Large intestine (tissue), 3 donors: ENCODE results near the gene AP2B1. TPM values are rescaled to one million over a fixed set of nuclear protein-coding genes. Genes with fewer than 3 reads are reported as not detected.

Source experiments
- DNase-seq, 2 donors: peaks; one replicate each; pipeline versions ENCODE4 v3.0.0 to v3.0.0-alpha.2; 2013
- H3K27ac ChIP-seq: one replicate; pipeline ENCODE4 v1.5.1; 2013; ENCODE audit warnings: low read length
- H3K27me3 ChIP-seq: 2 replicates; pipeline ENCODE4 v1.6.1; 2013; ENCODE audit warnings: low read length; ENCODE audit not compliant: control insufficient read depth, insufficient read depth
- H3K36me3 ChIP-seq: 2 replicates; pipeline ENCODE4 v1.6.1; 2013; ENCODE audit warnings: low read length; ENCODE audit not compliant: control insufficient read depth, insufficient read depth
- H3K4me1 ChIP-seq: one replicate; pipeline ENCODE4 v1.6.1; 2013; ENCODE audit warnings: low read length; ENCODE audit not compliant: control insufficient read depth, insufficient read depth
- H3K4me3 ChIP-seq: one replicate; pipeline ENCODE4 v1.5.1; 2013; ENCODE audit warnings: low read length
- H3K9me3 ChIP-seq: one replicate; pipeline ENCODE4 v1.6.1; 2013; ENCODE audit warnings: mild to moderate bottlenecking, low read depth, low read length, moderate library complexity; ENCODE audit not compliant: control insufficient read depth
- WGBS: methylation state at CpG from one replicate; pipeline ENCODE4 v1.1.5; 2013; ENCODE audit warnings: low lambda C conversion rate; ENCODE audit not compliant: insufficient coverage; 5-methylcytosine and 5-hydroxymethylcytosine counted together
- polyA plus RNA-seq: library from polyadenylated mRNA; unstranded; fragments of 120-200 nt; gene quantifications from one replicate; pipeline ENCODE4 v1.2.1, GENCODE V29; 2013

The AP2B1 gene
- polyA plus RNA-seq, 1 donor = 89.5 TPM

GRCh38 chr17:35725802-35726126, 138.6 kb downstream of the AP2B1 start:
- Histone ChIP-seq H3K36me3 (peaks cover 36% of the 10 kb centered on the region), H3K4me1 (peaks cover 27% of the 10 kb centered on the region), H3K27me3 (no peaks in the 10 kb centered on the region), H3K4me3 (no peak overlapping the region), H3K27ac (no peak overlapping the region), H3K9me3 (no peaks in the 10 kb centered on the region)
- no peak for DNase-seq
- WGBS = no CpG with 5 or more reads among the region's 2 CpGs

DNA sequence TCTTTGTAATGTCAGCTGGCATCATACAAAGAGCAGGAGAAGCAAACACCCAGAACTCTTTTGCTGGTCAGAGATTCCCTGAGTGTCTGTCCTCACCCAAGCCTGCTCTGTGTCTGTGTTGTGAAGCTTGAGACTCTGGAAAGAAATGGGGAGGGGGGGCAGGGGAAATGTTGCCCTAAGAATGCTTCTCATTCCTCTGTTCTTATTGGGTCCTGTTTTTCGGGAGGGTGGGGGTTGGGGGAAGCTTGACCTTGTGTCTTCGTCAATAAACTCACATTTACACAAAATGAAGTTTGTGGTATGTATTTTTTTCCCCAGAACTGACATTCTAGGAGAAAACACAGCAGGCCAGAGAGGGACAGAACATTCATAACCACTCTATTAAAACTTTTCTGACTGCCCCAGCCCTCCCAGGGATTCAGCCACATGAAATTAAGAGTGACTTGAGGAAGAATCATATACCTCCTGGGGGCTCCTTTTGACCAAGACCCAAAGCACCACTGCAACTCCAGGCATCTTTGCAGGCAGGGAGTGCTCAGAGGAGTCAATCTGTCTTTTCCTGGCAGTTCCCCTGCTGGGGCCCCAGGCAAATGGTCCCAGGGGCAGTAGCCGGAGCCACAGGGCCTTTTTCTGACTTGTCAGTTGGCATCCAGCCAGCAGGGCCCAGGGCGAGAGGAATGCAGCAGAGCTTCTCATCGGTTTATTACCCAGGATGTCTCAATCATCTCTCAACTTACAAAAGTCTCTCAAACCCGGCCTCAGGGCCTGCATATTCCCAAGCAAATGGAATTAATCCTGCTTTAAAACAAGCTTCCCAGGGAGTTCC, 139.2 kb downstream of the AP2B1 start:
- Histone ChIP-seq H3K9me3 (no peaks in the 10 kb centered on the region), H3K27me3 (no peaks in the 10 kb centered on the region), H3K36me3 (peaks cover 33% of the 10 kb centered on the region), H3K4me1 (peaks cover 31% of the 10 kb centered on the region), H3K27ac (peak overlapping the region; percentile 64), H3K4me3 (no peak overlapping the region)
- peak; percentile 92 to 93 for DNase-seq
- WGBS = no CpG with 5 or more reads among the region's 6 CpGs

DNA sequence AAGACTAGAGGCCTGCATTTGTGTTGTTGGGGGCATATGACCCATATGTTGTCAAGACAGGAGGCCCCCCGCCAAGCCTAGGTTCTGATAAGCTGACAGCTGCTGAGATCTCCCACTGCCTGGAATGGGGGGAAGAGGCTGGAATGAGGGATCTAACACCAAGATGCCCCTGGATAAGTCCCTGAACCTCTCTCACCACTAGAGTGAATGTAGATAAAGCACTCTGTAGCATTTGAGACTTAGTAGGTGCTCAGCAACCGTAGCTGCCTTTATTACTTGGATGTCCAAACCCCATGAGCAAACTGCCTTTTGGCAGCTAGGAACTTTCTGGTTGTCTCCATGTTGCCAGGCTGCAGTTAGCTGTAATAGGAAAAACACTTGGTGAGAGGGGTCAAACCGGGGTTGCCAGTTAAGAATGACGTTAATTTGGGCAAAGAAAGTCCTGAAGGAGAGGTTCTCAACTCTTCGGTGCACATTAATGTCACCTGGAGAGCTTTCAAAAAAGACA, 139.9 kb downstream of the AP2B1 start:
- Histone ChIP-seq H3K4me3 (no peak overlapping the region), H3K4me1 (peaks cover 31% of the 10 kb centered on the region), H3K27ac (peak overlapping the region; percentile 64), H3K9me3 (no peaks in the 10 kb centered on the region), H3K27me3 (no peaks in the 10 kb centered on the region), H3K36me3 (peaks cover 30% of the 10 kb centered on the region)
- DNase-seq = no peak
- WGBS = no CpG with 5 or more reads among the region's 5 CpGs

GRCh38 chr17:35727635-35728034, 140.5 kb downstream of the AP2B1 start:
- DNase-seq = no peak
- Histone ChIP-seq H3K36me3 (peaks cover 28% of the 10 kb centered on the region), H3K27ac (no peak overlapping the region), H3K9me3 (no peaks in the 10 kb centered on the region), H3K27me3 (no peaks in the 10 kb centered on the region), H3K4me3 (no peak overlapping the region), H3K4me1 (peaks cover 31% of the 10 kb centered on the region)
- WGBS = 67% methylated on average over 1 of the region's 5 CpGs

DNA sequence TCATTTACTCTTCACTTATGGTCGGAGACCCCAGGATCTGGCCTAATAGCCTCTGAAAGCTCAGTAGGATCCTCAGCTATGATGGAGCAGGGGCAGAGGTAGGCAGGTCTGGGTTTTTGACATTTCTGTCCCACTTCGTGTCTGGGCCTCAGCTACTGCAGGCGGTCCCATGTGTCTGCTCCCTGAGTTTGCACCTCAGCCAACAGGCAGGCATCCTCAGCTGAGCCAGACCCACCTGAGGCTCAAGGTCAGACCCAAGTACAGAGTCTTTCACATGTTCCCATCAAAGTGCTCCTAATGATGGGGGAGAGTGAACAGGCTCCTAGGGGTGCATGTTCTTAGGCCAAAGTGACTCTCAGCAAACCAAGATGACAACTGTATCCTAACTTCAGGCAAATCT, 141.4 kb downstream of the AP2B1 start:
- H3K36me3 ChIP-seq = peaks cover 22% of the 10 kb centered on the region
- peaks cover 31% of the 10 kb centered on the region for H3K4me1 ChIP-seq
- no CpG with 5 or more reads among the region's 3 CpGs for whole genome bisulfite sequencing

DNA sequence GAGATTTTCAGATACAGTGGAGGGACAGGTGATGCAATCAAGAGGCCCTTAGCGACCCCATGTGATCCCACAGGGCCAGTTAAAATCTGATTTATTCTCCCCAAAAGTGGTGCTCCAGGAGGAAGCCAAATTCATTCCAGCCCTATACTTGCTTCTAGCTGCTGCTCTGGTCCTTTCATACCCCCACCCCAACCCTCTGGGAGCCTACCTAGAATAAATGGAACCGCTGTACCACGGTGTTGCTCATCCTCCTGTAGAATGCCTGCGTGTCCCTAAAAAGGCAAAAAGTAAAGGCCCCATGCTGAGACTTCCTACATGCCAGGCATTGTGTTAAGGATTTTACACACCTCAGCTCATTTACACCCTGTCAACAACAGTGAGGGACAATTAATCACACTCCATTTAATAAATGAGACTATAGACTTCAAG, 142.3 kb downstream of the AP2B1 start:
- no peak overlapping the region for H3K4me3 ChIP-seq
- DNase-seq = no peak
- WGBS = no CpG with 5 or more reads among the region's 4 CpGs
- peaks cover 31% of the 10 kb centered on the region for H3K4me1 ChIP-seq
- H3K36me3 ChIP-seq = peaks cover 14% of the 10 kb centered on the region
- H3K27me3 ChIP-seq = no peaks in the 10 kb centered on the region
- H3K27ac ChIP-seq = no peak overlapping the region
- H3K9me3 ChIP-seq = no peaks in the 10 kb centered on the region

More for the DNA sequence above, 141.4 kb downstream of the AP2B1 start:
- H3K4me3 ChIP-seq = no peak overlapping the region
- no peaks in the 10 kb centered on the region for H3K9me3 ChIP-seq
- H3K27me3 ChIP-seq = no peaks in the 10 kb centered on the region
- no peak for DNase-seq
- H3K27ac ChIP-seq = no peak overlapping the region

- Histone ChIP-seq H3K4me1 (peaks cover 29% of the 10 kb centered on the region), H3K27me3 (no peaks in the 10 kb centered on the region), H3K27ac (no peak overlapping the region), H3K9me3 (no peaks in the 10 kb centered on the region), H3K36me3 (peaks cover 3% of the 10 kb centered on the region), H3K4me3 (no peak overlapping the region)
- 60% methylated on average over 1 of the region's 10 CpGs for WGBS
- DNase-seq = no peak
Measured at GRCh38 chr17:35730400-35731005, 143.4 kb downstream of the AP2B1 start.

- H3K4me3 ChIP-seq = peak within 1 kb of the TSS; percentile 51
- peak; percentile 27 to 68 for DNase-seq
- no peaks in the 10 kb centered on the region for H3K9me3 ChIP-seq
- H3K27me3 ChIP-seq = no peaks in the 10 kb centered on the region
- H3K27ac ChIP-seq = no peak within 1 kb of the TSS
- peaks cover 21% of the 10 kb centered on the region for H3K4me1 ChIP-seq
- WGBS = no CpG with 5 or more reads among the region's 44 CpGs
- H3K36me3 ChIP-seq = no peaks in the 10 kb centered on the region
Measured at GRCh38 chr17:35731239-35731916, 144.3 kb downstream of the AP2B1 start, which contains the start of gene RASL10B. TSS of gene RASL10B (plus strand) at chr17:35731639. CDS start at chr17:35735185, 3,546 bp downstream.

DNA sequence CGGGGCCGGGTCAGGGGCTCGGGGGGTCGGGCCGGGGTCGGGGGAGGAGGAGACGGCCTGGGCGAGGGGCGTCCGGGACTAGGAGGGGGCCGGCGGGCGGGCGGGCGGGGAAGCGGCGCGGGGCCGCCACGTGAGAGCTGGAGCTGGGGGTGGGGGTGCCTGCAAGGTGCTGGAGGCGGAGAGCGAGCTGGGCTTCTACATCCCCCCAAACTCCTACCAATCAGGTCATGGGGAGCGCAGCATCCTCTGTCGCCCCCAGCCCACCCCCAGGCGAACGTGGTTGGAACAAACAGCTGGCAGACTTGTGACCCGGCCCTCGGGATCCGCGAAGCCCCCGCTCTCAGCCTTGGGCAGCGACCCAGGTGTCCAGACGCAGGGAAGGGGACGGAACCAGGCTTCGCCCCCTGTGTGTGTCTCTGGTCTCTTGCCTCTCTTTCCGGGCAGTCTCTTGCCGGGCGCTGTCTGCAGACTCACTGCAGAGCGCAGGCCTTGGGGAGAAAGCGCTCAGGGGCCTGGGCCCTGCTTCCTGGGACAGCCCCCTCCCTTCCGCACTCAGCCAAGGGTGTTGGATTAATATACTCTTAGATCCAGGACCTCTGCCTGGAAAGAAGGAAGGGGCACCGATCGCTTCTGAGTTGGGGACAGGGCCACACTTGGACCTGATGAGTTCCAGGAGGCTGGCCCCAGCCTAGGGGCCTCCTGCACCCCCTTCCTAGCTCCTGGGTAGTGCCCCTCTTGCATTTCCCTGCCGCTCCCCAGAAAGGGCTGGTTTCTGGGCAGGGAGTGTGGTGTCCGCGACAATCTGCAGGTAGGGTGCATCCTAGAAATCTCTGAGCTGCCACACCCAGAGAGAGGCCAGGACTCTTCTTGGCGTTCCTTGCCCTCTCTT, 145.0 kb downstream of the AP2B1 start:
- Histone ChIP-seq H3K4me3 (peak overlapping the region; percentile 51), H3K36me3 (no peaks in the 10 kb centered on the region), H3K27ac (no peak overlapping the region), H3K4me1 (peaks cover 13% of the 10 kb centered on the region), H3K9me3 (no peaks in the 10 kb centered on the region), H3K27me3 (no peaks in the 10 kb centered on the region)
- no peak for DNase-seq
- no CpG with 5 or more reads among the region's 47 CpGs for WGBS

DNA sequence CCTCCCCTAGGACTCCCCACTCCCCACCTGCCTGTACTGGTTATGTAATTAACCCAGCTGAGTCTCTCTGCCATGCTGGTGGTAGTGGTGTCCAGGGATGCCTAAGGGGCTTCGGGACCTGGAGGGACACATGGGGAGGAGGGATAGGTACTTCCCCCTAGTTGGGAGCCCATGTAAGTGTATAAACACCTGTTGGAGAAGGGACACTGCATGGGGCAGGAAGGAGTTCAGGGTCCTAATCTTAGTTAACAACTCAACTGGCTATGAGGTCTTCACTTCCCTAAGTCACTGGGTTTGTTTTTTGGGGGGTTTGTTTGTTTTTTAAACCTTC, 145.6 kb downstream of the AP2B1 start:
- no peak overlapping the region for H3K27ac ChIP-seq
- WGBS = no CpG with 5 or more reads among the region's 1 CpG
- H3K9me3 ChIP-seq = no peaks in the 10 kb centered on the region
- peaks cover 7% of the 10 kb centered on the region for H3K4me1 ChIP-seq
- no peaks in the 10 kb centered on the region for H3K27me3 ChIP-seq
- no peaks in the 10 kb centered on the region for H3K36me3 ChIP-seq
- no peak overlapping the region for H3K4me3 ChIP-seq
- no peak for DNase-seq
